Suprapubic skin (tissue), 4 donors: ENCODE measurements around the gene RELN. TPM values are rescaled to one million over a fixed set of nuclear protein-coding genes. Genes with fewer than 3 reads are reported as not detected.

Experiments used
- DNase-seq, 2 donors: peaks; one replicate each; pipeline ENCODE4 v3.0.0-alpha.2; 2019; ENCODE audit warnings: low spot score in 2 of 2
- H3K27ac ChIP-seq: fragments of 200-600 bp; sonication (generic); one replicate; pipeline ENCODE4 v1.5.1; 2019
- H3K27me3 ChIP-seq: fragments of 200-600 bp; sonication (generic); one replicate; pipeline ENCODE4 v1.5.1; 2019
- H3K36me3 ChIP-seq: fragments of 200-600 bp; sonication (generic); one replicate; pipeline ENCODE4 v1.5.1; 2019
- H3K4me1 ChIP-seq: fragments of 200-600 bp; sonication (generic); one replicate; pipeline ENCODE4 v1.5.1; 2019
- H3K4me3 ChIP-seq: fragments of 200-600 bp; sonication (generic); one replicate; pipeline ENCODE4 v1.5.1; 2019; ENCODE audit warnings: mild to moderate bottlenecking
- H3K9me3 ChIP-seq: fragments of 200-600 bp; sonication (generic); one replicate; pipeline ENCODE4 v1.5.1; 2019
- EP300 ChIP-seq: sonication (generic); formaldehyde crosslinking; IDR thresholded peaks from one replicate; pipeline ENCODE4 v1.6.1; 2017; ENCODE audit warnings: antibody characterized with exemption
- POLR2A ChIP-seq, 2 donors: fragments of 450-650 bp; IDR thresholded peaks; one replicate each; pipeline ENCODE4 v1.6.1; 2017; ENCODE audit warnings: antibody characterized with exemption in 2 of 2, mild to moderate bottlenecking in 2 of 2, moderate library complexity in 2 of 2
- POLR2AphosphoS5 ChIP-seq, 3 donors: sonication (generic); formaldehyde crosslinking; IDR thresholded peaks; one replicate each; pipeline ENCODE4 v1.6.1; 2017; ENCODE audit warnings: antibody characterized with exemption in 3 of 3
- WGBS: methylation state at CpG from one replicate; pipeline ENCODE4 v1.1.5; 2018; 5-methylcytosine and 5-hydroxymethylcytosine counted together
- total RNA-seq, 4 donors: library from RNA; depleted of rRNA; stranded (reverse); fragments of >200 nt; gene quantifications; one replicate each; pipeline ENCODE4 v1.1.0, GENCODE V29; 2016
- TF ChIP-seq, protein P1 (sequence below), 2 donors: fragments of 200-600 bp in 1 of 2; fragments of 450-650 bp in 1 of 2; sonication (generic) in 1 of 2; IDR thresholded peaks; one replicate each; pipeline ENCODE4 v1.5.1; 2016 to 2019; ENCODE audit warnings: antibody characterized with exemption in 2 of 2, mild to moderate bottlenecking in 1 of 2, moderate library complexity in 1 of 2

RELN gene
- total RNA-seq, 4 donors from 2014 or later: 0.72 to 1.8 (median 1.3) TPM

DNA sequence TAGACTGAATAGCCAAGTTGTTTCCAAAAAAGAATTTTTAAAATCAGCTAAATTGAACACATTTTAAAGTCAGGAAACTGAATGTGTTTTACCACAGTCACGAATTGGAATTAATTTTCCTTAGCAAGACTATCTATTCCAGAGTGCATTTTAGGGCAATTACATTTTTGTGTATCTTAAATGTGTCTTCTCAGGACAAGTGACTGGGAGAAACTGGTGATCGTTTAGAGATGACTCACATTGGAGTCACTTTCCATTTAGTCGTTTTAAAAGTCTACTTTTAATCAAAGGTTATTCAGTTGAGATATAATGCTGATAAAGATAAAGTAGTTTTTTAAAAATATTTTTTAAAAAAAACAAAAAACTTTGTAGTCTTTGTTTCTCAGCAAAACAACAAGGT, 351.7 kb downstream of the RELN start:
- TF ChIP-seq EP300 (no peak), POLR2AphosphoS5 (IDR thresholded peaks at IDR 0.05) (no peak), POLR2A (IDR thresholded peaks at IDR 0.05) (no peak)
- TF ChIP-seq, protein P1, sequence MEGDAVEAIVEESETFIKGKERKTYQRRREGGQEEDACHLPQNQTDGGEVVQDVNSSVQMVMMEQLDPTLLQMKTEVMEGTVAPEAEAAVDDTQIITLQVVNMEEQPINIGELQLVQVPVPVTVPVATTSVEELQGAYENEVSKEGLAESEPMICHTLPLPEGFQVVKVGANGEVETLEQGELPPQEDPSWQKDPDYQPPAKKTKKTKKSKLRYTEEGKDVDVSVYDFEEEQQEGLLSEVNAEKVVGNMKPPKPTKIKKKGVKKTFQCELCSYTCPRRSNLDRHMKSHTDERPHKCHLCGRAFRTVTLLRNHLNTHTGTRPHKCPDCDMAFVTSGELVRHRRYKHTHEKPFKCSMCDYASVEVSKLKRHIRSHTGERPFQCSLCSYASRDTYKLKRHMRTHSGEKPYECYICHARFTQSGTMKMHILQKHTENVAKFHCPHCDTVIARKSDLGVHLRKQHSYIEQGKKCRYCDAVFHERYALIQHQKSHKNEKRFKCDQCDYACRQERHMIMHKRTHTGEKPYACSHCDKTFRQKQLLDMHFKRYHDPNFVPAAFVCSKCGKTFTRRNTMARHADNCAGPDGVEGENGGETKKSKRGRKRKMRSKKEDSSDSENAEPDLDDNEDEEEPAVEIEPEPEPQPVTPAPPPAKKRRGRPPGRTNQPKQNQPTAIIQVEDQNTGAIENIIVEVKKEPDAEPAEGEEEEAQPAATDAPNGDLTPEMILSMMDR (IDR thresholded peaks at IDR 0.05): no peak

DNA sequence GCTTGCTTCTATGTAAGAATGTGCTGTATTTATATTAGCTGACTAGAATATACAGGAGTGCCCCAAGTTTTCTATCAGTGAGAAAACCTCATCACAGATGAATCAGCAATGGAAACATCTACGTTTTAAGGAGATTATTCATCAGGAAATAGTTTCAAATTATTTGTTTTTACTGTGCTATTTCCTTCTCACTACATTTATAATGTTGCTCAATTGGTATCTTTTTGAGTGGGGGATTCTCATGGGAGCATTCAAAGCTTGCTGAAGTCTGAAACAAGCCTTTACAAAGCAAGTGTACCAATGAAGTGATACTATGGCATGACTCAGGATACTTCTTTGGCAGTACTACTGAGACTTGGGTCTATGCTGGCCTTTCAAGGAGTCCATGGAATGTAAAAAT, 352.4 kb downstream of the RELN start:
- no peaks in the 10 kb centered on the region for H3K4me1 ChIP-seq
- H3K36me3 ChIP-seq: no peaks in the 10 kb centered on the region
- 32% methylated on average over 1 of the region's 1 CpG for WGBS
- TF ChIP-seq POLR2A (IDR thresholded peaks at IDR 0.05): no peak
- no peak for TF ChIP-seq POLR2AphosphoS5 (IDR thresholded peaks at IDR 0.05)
- TF ChIP-seq, protein P1 (IDR thresholded peaks at IDR 0.05): no peak
- no peak for TF ChIP-seq EP300
- no peak for DNase-seq
- no peak overlapping the region for H3K27ac ChIP-seq
- no peak overlapping the region for H3K4me3 ChIP-seq
- no peaks in the 10 kb centered on the region for H3K27me3 ChIP-seq
- H3K9me3 ChIP-seq: no peaks in the 10 kb centered on the region

More for the DNA sequence above, 351.7 kb downstream of the RELN start:
- Histone ChIP-seq H3K27ac (no peak overlapping the region), H3K9me3 (no peaks in the 10 kb centered on the region), H3K4me3 (no peak overlapping the region), H3K27me3 (no peaks in the 10 kb centered on the region), H3K36me3 (no peaks in the 10 kb centered on the region), H3K4me1 (no peaks in the 10 kb centered on the region)
- no peak for DNase-seq
- WGBS: 57% methylated on average over 3 of the region's 3 CpGs

DNA sequence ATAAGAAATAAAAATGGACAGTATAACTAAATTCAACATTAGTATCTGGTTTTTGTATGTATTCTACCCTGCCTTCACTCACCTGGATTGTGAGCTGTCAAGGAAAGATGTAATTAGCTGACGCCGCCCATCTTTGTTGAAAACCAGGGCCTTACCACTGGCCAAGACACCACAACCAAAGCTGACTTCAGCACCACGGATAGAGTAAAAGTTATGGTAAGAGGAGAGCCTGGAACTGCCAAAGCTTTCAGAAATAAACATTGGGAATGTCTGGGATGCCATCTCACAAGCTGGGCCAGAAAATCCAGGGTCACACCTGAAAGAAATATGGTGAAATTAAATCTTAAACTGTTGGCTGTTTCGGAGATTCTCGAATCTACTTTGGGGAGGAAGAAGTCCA, 353.3 kb downstream of the RELN start:
- H3K4me1 ChIP-seq: no peaks in the 10 kb centered on the region
- no peak for TF ChIP-seq POLR2AphosphoS5 (IDR thresholded peaks at IDR 0.05)
- TF ChIP-seq, protein P1 (IDR thresholded peaks at IDR 0.05): no peak
- TF ChIP-seq EP300: no peak
- no peaks in the 10 kb centered on the region for H3K9me3 ChIP-seq
- H3K36me3 ChIP-seq: no peaks in the 10 kb centered on the region
- H3K4me3 ChIP-seq: no peak overlapping the region
- H3K27ac ChIP-seq: no peak overlapping the region
- 70% methylated on average over 5 of the region's 5 CpGs for WGBS
- H3K27me3 ChIP-seq: no peaks in the 10 kb centered on the region
- DNase-seq: no peak

DNA sequence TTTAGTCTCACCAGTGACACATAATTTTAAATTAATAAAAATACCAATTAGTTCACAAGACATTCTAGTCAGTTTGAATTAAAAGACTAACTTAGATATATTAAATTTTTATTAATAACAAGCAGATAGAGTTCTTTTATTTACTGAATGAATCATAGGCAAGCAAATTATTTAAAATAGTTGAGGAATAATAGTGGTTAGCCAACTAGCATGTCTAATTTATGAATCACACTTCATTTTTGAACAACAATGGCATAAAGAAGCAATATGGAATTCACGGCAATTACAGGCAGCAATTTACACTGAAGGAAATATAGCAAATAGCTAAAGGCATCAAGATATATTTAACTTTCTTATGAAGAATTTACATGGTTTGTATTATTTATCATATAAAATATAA, 356.5 kb downstream of the RELN start:
- Histone ChIP-seq H3K36me3 (no peaks in the 10 kb centered on the region), H3K27ac (no peak overlapping the region), H3K4me1 (no peaks in the 10 kb centered on the region), H3K9me3 (no peaks in the 10 kb centered on the region), H3K27me3 (no peaks in the 10 kb centered on the region), H3K4me3 (no peak overlapping the region)
- 59% methylated on average over 1 of the region's 1 CpG for WGBS
- no peak for DNase-seq
- TF ChIP-seq, protein P1 (IDR thresholded peaks at IDR 0.05): no peak
- TF ChIP-seq POLR2AphosphoS5 (IDR thresholded peaks at IDR 0.05): no peak
- TF ChIP-seq POLR2A (IDR thresholded peaks at IDR 0.05): no peak
- TF ChIP-seq EP300: no peak

DNA sequence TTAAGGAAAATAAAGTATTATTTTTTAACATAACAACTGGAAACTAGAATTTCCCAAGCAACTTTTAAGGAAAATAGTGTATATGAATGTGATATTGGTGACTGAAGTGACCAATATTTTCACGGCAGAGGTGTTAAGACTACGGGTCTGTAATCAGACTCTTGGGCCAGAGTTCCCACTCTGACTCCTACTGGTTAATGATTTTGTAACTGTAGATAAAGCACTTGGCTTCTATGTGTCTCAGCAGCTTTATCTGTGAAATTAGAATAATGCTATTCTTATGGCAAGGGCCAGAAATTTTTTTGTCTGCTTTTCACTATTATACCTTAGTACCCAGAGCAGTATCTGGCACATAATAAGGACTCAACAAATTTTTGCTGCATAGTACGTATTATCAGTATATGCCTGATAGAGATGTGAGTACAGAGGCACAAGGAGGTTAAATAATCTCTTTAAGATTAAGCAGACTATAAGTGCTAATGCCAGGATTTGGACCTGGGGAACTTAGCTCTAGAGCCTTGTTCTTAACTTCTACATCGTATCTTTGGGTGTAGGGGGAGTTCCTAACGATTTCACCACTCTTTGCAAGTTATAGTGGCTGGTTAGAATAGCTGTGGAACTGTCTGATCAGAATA, 357.3 kb downstream of the RELN start:
- no peaks in the 10 kb centered on the region for H3K4me1 ChIP-seq
- H3K9me3 ChIP-seq: no peaks in the 10 kb centered on the region
- 69% methylated on average over 5 of the region's 5 CpGs for WGBS
- H3K27me3 ChIP-seq: no peaks in the 10 kb centered on the region
- no peak for TF ChIP-seq POLR2AphosphoS5 (IDR thresholded peaks at IDR 0.05)
- TF ChIP-seq POLR2A (IDR thresholded peaks at IDR 0.05): no peak
- TF ChIP-seq, protein P1 (IDR thresholded peaks at IDR 0.05): no peak
- no peak for DNase-seq
- no peaks in the 10 kb centered on the region for H3K36me3 ChIP-seq
- no peak overlapping the region for H3K4me3 ChIP-seq
- no peak overlapping the region for H3K27ac ChIP-seq
